OCI-M2 (cell line): ENCODE measurements around the gene THSD7A.

ENCODE experiments used
- DNase-seq: peaks from one replicate; lab custom pipeline; 2025; ENCODE audit not compliant: unreplicated experiment; lab: John Stamatoyannopoulos, UW

THSD7A gene

GRCh38 chr7:11831736-11832495 is at the start of gene THSD7A:
TSS of gene THSD7A (minus strand) at chr7:11832198. CDS start at chr7:11831946, 252 bp downstream.
- DNase-seq: no peak

GRCh38 chr7:11881680-11882079 is 49.7 kb upstream of the THSD7A start:
- no peak for DNase-seq

- no peak for DNase-seq
Observed at GRCh38 chr7:11875635-11876034, 43.6 kb upstream of the THSD7A start.

GRCh38 chr7:11865671-11866070 is 33.7 kb upstream of the THSD7A start:
- no peak for DNase-seq

- DNase-seq: no peak
Observed at GRCh38 chr7:11858622-11859302, 26.8 kb upstream of the THSD7A start.

- no peak for DNase-seq
Observed at GRCh38 chr7:11858026-11858425, 26.0 kb upstream of the THSD7A start.

GRCh38 chr7:11848251-11848650 is 16.3 kb upstream of the THSD7A start:
- no peak for DNase-seq

GRCh38 chr7:11847336-11847735 is 15.3 kb upstream of the THSD7A start:
- DNase-seq: no peak

- DNase-seq: no peak
Observed at GRCh38 chr7:11846361-11846955, 14.5 kb upstream of the THSD7A start.

- no peak for DNase-seq
Observed at GRCh38 chr7:11843113-11843765, 11.2 kb upstream of the THSD7A start.

GRCh38 chr7:11841657-11842056 is 9.7 kb upstream of the THSD7A start:
- no peak for DNase-seq

GRCh38 chr7:11835260-11835659 is 3.3 kb upstream of the THSD7A start:
- no peak for DNase-seq

GRCh38 chr7:11833431-11833830 is 1.4 kb upstream of the THSD7A start:
- DNase-seq: peak; percentile 30

- no peak for DNase-seq
Observed at GRCh38 chr7:11831156-11831735, 752 bp downstream of the THSD7A start.

- no peak for DNase-seq
Observed at GRCh38 chr7:11830582-11831155, 1.3 kb downstream of the THSD7A start.

- DNase-seq: no peak
Observed at GRCh38 chr7:11829954-11830353, 2.0 kb downstream of the THSD7A start.

- DNase-seq: no peak
Observed at GRCh38 chr7:11819947-11820346, 12.1 kb downstream of the THSD7A start.

- no peak for DNase-seq
Observed at GRCh38 chr7:11819271-11819670, 12.7 kb downstream of the THSD7A start.

GRCh38 chr7:11818281-11818680 is 13.7 kb downstream of the THSD7A start:
- no peak for DNase-seq

GRCh38 chr7:11817111-11817740 is 14.8 kb downstream of the THSD7A start:
- DNase-seq: no peak
